Activated naive CD4-positive, alpha-beta T cell treated with anti-CD3 and anti-CD28 coated beads, Interleukin-2, amount 50 U/mL, for 72 hours (primary cell): ENCODE measurements around the gene CMTM4. TPM values are rescaled to one million over a fixed set of nuclear protein-coding genes. Genes with fewer than 3 reads are reported as not detected.
"Not testable (repeated sequence)": the region's sequence is repeated elsewhere in the genome, so short reads cannot be mapped to it uniquely, and the experiment has no call there.

Experiments
- ATAC-seq, 2 donors: fragments of 150-1000 bp; cut with Tn5 transposase; 2 replicates each; pipeline ENCODE4 v1.10.0; 2021; ENCODE audit warnings: mild to moderate bottlenecking in 2 of 2, moderate library complexity in 2 of 2
- DNase-seq, 2 donors: peaks; one replicate each; pipeline ENCODE4 v3.0.0; 2021 to 2022; ENCODE audit warnings: low spot score in 2 of 2
- H3K27ac Mint-ChIP-seq, 2 donors: one replicate each; pipeline ENCODE4 v1.8.0; 2022; ENCODE audit warnings: mild to moderate bottlenecking in 2 of 2, mixed read lengths in 2 of 2
- H3K36me3 Mint-ChIP-seq, 2 donors: one replicate each; pipeline ENCODE4 v1.8.0; 2022; ENCODE audit warnings: mixed read lengths in 2 of 2
- H3K9me3 Mint-ChIP-seq, 2 donors: one replicate each; pipeline ENCODE4 v1.8.0; 2022; ENCODE audit warnings: mixed read lengths in 2 of 2
- total RNA-seq, 2 donors: library from RNA; stranded (reverse); gene quantifications; one replicate each; pipeline ENCODE4 v1.2.3, GENCODE V29; 2022

Gene CMTM4
- total RNA-seq, 2 donors from 2014 or later: 2.4 to 3.3 TPM

GRCh38 chr16:66637806-66638205, 58.7 kb downstream of the CMTM4 start:
- ATAC-seq (no peak), DNase-seq (no peak)
- Mint-ChIP-seq H3K27ac (no peak overlapping the region), H3K36me3 (no peaks in the 10 kb centered on the region), H3K9me3 (no peaks in the 10 kb centered on the region)

DNA sequence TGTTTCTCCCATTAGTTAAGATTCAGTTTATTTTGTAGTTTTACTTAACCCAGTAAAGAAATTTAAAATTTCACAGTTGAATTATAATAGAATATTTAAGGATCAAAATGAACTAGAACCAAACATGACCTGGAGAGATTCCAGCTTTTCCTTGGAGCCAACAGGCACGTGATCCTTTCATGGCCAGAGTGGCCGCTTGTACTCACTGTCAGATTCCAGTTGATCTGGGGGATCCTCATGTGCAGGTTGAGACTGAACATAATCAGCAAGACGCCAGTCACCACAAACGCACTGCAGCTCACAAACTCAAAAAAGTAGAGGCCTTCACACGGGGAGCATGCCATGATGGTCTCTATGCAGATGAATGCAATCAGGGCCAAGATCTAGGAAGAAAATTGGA, 60.3 kb downstream of the CMTM4 start:
- H3K27ac Mint-ChIP-seq: no peak overlapping the region
- H3K9me3 Mint-ChIP-seq: no peaks in the 10 kb centered on the region
- ATAC-seq (no peak), DNase-seq (no peak)
- H3K36me3 Mint-ChIP-seq: no peaks in the 10 kb centered on the region

DNA sequence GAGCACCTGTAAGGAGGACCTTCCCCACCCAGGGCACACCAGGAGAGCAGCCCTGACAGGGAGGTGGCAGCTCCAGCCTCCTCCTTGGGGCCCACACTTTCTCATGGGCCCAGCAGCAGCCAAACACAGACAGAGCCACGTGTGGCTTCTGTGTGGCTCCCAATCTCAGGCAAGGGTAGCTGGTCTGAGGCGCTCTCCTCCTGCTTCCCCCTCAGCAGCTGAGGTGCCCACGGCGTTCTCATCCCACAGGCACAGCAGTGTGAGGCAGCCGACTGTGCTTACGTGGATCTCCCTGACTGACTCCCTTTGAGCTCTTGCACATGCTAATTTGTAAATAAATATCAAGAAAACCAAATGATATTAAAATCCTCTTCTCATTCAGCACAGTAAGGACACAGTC, 61.1 kb downstream of the CMTM4 start:
- DNase-seq (peak in 1 of 2 donors; percentile 39), ATAC-seq (no peak)
- Mint-ChIP-seq H3K9me3 (no peaks in the 10 kb centered on the region), H3K36me3 (no peaks in the 10 kb centered on the region), H3K27ac (peak overlapping the region in 1 of 2 donors; percentile 33)

DNA sequence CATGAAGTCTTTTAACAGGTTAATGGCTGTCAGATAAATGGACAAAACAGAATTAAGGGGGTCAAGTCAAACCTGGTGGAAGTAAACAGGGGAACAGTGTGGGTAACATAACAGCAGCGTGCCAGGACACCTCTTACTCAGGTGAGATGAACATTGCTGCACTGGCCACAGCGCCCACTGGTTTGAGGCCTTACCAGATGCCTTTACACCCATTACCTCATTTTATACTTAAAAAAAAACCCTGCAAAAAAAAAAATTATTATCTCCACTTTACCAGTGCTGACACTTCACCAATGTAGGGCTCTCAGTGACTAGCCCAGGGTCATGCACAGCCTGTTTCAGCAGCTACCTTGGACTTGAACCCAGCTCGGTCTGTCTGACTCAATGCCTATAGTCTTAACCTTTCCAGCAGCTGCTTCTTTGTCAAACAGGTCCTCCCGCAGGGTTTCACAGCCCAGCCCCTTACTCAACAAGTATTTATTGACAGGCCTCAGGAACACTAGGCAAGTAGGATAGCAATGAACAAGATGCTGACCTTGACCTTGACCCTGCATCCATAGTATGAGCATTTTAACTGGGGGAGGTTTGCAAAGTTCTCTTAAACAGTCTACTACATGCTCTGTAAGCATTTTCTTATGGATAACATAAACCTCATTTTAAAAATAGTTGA, 61.9 kb downstream of the CMTM4 start:
- DNase-seq (peak in 1 of 2 donors; percentile 30), ATAC-seq (no peak)
- no peaks in the 10 kb centered on the region for H3K9me3 Mint-ChIP-seq
- H3K36me3 Mint-ChIP-seq: no peaks in the 10 kb centered on the region
- H3K27ac Mint-ChIP-seq: peak overlapping the region in 1 of 2 donors; percentile 33

DNA sequence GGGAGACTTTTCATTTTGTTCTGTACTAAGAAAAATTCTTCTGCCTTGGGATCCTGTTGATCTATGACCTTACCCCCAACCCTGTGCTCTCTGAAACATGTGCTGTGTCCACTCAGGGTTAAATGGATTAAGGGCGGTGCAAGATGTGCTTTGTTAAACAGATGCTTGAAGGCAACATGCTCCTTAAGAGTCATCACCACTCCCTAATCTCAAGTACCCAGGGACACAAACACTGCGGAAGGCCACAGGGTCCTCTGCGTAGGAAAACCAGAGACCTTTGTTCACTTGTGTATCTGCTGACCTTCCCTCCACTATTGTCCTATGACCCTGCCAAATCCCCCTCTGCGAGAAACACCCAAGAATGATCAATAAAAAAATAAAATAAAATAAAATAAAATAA, 65.0 kb downstream of the CMTM4 start:
- not testable (repeated sequence) for H3K27ac Mint-ChIP-seq, H3K9me3 Mint-ChIP-seq, ATAC-seq, H3K36me3 Mint-ChIP-seq, DNase-seq

DNA sequence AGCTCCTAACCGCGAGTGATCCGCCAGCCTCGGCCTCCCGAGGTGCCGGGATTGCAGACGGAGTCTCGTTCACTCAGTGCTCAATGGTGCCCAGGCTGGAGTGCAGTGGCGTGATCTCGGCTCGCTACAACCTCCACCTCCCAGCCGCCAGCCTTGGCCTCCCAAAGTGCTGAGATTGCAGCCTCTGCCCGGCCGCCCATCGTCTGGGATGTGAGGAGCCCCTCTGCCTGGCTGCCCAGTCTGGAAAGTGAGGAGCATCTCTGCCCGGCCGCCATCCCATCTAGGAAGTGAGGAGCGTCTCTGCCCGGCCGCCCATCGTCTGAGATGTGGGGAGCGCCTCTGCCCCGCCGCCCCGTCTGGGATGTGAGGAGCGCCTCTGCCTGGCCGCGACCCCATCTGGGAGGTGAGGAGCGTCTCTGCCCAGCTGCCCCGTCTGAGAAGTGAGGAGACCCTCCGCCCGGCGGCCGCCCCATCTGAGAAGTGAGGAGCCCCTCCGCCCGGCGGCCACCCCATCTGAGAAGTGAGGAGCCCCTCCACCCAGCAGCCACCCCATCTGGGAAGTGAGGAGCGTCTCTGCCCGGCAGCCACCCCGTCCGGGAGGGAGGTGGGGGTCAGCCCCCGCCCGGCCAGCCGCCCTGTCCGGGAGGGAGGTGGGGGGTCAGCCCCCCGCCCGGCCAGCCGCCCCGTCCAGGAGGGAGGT, 65.8 kb downstream of the CMTM4 start:
- H3K9me3 Mint-ChIP-seq, DNase-seq, ATAC-seq, H3K27ac Mint-ChIP-seq, H3K36me3 Mint-ChIP-seq: not testable (repeated sequence)

DNA sequence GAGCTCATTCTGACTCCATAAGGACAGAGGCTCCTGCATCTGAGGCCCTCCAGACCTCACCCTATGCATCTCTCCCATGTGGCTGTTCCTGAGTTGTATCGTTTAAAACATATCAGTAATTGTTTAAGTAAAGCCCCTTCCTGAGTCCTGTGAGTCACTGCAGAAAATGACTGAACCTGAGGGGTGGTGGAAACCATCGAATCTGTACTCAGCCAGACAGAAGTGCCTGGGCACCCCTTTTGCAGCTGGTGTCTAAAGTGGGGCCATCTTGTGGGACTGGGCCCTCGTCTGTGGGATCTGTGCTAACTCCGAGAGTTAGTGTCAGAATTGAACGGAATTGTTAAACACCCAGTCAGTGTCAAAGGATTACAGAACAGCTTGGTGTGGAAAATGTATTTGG, 66.7 kb downstream of the CMTM4 start:
- DNase-seq (no peak), ATAC-seq (no peak)
- Mint-ChIP-seq H3K9me3 (no peaks in the 10 kb centered on the region), H3K27ac (no peak overlapping the region), H3K36me3 (no peaks in the 10 kb centered on the region)

DNA sequence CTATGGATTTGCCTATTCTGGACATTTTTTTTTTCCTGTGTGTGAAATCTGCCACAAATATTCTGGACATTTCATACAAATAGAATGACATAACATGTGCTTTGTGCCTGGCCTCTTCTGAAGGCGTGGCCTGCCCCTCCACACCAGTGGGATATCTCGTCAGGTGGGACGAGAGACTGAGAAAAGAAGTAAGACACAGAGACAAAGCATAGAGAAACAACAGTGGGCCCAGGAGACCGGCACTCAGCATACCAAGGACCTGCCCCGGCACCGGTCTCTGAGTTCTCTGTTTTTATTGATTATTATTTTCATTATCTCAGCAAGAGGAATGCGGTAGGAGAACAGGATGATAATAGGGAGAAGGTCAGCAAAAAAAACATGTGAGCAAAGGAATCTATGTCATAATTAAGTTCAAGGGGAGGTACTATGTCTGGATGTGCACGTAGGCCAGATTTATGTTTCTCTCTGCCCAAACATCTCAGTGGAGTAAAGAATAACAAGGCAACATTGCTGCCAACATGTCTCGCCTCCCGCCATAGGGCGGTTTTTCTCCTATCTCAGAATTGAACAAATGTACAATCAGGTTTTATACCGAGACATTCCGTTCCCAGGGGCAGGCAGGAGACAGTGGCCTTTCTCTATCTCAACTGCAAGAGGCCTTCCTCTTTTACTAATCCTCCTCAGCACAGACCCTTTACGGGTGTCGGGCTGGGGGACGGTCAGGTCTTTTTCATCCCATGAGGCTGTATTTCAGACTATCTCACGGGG, 68.7 kb downstream of the CMTM4 start:
- H3K36me3 Mint-ChIP-seq: not testable (repeated sequence)

GRCh38 chr16:66623755-66624154, 72.8 kb downstream of the CMTM4 start:
- ATAC-seq: no peak
- H3K9me3 Mint-ChIP-seq: no peaks in the 10 kb centered on the region
- DNase-seq: no peak
- H3K36me3 Mint-ChIP-seq: no peaks in the 10 kb centered on the region
- peak overlapping the region in 1 of 2 donors; percentile 65 for H3K27ac Mint-ChIP-seq

More for the DNA sequence above, 68.7 kb downstream of the CMTM4 start:
- peak overlapping the region in 1 of 2 donors; percentile 27 for H3K27ac Mint-ChIP-seq
- not testable (repeated sequence) for ATAC-seq, H3K9me3 Mint-ChIP-seq, DNase-seq

DNA sequence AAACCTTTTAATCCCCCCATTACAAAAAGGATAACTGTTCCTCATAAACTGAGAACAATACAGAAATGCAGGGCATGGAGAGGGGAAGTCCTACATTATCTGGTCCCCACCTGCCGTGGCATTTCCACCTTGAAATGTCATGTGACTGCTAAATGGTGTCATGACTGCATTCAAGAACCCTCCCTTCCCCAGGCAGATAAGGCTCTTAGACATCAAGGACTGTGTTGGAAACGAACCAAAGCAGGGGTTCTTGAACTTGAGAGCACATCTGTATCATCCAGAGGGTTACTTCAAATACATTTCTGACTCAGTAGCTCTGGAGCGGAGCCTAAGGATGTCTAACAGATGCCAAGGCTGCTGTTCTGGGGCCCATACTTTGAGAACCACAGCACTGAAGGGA, 73.7 kb downstream of the CMTM4 start:
- no peaks in the 10 kb centered on the region for H3K36me3 Mint-ChIP-seq
- no peaks in the 10 kb centered on the region for H3K9me3 Mint-ChIP-seq
- DNase-seq (no peak), ATAC-seq (no peak)
- H3K27ac Mint-ChIP-seq: peak overlapping the region; percentile 65 to 70

DNA sequence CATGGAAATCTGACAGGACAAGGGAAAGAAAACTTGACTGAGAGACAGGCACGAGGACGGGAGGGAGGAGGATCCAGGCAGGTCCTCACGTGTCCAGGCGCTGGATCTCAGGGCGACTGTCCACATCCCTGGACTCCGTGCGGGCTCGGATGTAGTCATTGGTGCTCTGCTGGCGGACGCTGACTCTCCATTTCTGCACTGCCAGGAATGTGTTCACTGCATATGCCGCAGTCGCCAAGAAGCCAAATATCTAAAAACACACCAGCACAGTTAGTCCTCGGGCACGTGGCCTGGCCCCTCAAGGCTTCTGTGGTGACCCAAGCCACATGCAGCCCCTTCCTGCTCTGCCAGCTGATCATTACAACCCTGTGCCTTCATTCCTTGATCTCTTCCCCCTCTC, 74.6 kb downstream of the CMTM4 start:
- Mint-ChIP-seq H3K36me3 (no peaks in the 10 kb centered on the region), H3K27ac (no peak overlapping the region), H3K9me3 (no peaks in the 10 kb centered on the region)
- ATAC-seq (no peak), DNase-seq (no peak)

- H3K9me3 Mint-ChIP-seq: no peaks in the 10 kb centered on the region
Measured at GRCh38 chr16:66620429-66620795, 76.1 kb downstream of the CMTM4 start.

DNA sequence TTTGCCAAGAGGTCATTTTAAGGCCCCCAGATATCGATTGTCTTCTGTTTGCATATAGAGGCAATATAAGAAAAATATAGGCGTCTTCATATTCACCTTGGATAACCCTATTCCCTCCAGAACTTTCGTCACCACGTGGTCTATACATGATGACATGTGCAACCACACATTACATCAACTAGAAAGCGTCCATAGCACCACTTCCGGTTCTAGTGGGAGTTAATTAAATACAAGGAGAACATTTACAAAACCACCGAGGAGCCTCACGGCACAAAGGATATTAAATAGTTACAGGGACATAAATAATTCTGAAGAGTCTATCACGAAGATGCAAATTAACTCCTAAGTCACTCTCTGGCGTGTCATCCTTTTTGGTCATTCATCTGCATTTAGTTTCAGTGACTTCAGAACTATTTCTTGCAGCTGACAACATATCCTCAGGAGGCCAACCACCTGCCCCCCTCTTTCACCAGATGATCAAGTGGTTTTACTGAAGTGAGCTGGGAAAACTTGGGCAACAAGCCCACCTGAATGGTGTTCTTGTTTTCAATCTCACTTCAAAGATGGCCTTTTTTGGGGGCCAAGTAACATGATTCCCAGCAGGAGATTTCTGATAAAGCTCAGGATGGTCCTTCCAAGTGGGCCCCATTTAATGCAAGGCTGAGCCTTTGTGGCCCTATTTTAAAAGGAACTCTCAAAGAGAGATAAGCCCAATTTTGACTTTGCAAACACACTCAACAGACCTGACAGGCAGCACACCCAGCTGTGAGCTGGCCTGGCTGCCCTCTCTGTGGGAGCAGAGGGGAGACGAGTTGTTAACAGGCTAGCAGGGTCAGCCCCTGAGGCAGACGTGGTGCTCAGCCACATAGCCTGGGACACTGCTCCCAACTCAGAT, 76.8 kb downstream of the CMTM4 start:
- H3K9me3 Mint-ChIP-seq: no peaks in the 10 kb centered on the region
- no peak for DNase-seq

More at GRCh38 chr16:66620429-66620795, 76.1 kb downstream of the CMTM4 start:
- ATAC-seq (no peak), DNase-seq (no peak)
- Mint-ChIP-seq H3K27ac (no peak overlapping the region), H3K36me3 (no peaks in the 10 kb centered on the region)

DNA sequence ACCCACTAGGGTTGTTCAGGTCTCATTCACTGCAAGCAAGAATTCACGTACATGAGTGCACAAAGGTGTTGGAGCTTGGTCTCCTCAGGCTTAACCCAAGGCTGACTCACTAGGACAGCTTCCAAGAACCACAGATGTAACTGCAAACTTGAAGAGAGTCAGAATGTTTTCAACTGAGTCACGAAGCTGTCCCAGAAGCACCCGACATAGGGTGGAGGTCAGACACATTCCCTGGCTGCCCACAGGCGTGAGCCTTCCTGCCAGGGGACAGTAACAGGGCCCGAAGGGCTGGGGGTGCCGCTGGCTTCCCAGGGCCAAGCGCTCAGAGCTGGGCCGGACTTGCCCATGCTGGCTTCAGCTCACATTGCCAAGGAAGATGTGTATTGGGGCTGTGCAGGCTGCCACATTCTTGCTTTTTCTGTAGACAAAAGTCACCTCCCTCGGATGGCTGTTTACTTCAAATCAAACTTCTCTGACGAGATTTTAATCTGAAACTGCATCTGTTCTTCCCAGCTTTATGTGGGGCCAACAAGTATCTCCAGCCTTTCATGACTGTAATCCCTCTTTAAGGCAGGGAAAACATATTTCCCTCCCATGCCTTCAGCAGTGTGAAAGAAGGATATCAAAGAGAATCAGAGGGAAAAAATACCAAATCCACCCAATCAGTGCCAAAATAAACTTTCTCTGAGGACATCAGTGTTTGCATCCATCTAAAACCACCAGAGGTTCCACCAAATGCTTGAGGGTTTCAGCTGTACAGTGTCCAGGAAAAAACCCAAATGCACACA, 77.8 kb downstream of the CMTM4 start:
- Mint-ChIP-seq H3K9me3 (no peaks in the 10 kb centered on the region), H3K36me3 (no peaks in the 10 kb centered on the region), H3K27ac (peak overlapping the region in 1 of 2 donors; percentile 50)
- DNase-seq: no peak
- ATAC-seq: peak; percentile 48 to 57

More for the DNA sequence above, 76.8 kb downstream of the CMTM4 start:
- Mint-ChIP-seq H3K36me3 (no peaks in the 10 kb centered on the region), H3K27ac (no peak overlapping the region)
- ATAC-seq: no peak

DNA sequence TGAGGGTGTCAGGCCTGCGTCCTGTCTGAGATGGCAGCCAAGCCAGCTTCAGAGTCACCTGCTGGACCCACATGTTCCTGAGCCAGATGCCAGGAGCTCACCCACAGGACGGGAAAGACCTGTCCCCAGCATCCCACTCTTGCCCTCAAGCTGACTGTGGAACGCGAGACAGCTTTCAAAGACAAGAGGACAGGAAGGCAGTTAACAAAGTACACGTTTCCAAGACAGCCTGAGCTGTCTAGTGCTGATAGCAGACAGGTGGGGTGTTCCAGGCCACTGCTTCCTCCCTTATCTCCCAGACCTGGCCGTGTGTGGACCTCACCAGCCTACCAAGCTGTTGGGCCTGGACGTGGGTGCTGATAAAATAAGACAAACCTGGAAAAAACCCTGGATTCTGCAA, 78.8 kb downstream of the CMTM4 start:
- DNase-seq: no peak
- no peak for ATAC-seq
- H3K9me3 Mint-ChIP-seq: no peaks in the 10 kb centered on the region
- H3K36me3 Mint-ChIP-seq: peaks cover 0 to 4% of the 10 kb centered on the region in 2 donors
- peak overlapping the region in 1 of 2 donors; percentile 50 for H3K27ac Mint-ChIP-seq

DNA sequence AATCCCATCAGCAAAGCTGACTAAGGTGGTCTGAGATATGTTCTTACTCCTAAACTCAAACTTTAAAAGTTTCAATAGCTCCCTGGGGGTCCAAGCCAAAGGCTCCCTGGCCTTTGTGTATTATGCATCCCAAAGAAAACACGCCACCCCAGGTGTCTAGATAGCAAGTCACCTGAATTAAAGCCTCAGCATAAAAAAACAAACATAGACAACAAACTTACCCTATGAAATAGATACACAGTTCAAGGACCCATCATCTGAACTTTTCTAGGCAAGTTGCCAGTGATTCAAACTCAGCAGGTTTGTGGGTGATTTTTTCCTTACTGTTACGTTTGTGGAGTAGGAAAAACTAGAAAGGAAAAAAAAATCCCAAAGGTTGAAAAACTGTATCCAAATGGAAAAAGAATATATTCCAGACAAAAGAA, 79.5 kb downstream of the CMTM4 start:
- no peak overlapping the region for H3K27ac Mint-ChIP-seq
- ATAC-seq (no peak), DNase-seq (no peak)
- peaks cover 0 to 5% of the 10 kb centered on the region in 2 donors for H3K36me3 Mint-ChIP-seq
- H3K9me3 Mint-ChIP-seq: no peaks in the 10 kb centered on the region
